ENCODE results near the gene CSRP2. TPM values are rescaled to one million over a fixed set of nuclear protein-coding genes. Genes with fewer than 3 reads are reported as not detected.

CSRP2 gene
- total RNA-seq, 2 donors from 2014 or later, result 4.3 to 19.7 TPM

DNA sequence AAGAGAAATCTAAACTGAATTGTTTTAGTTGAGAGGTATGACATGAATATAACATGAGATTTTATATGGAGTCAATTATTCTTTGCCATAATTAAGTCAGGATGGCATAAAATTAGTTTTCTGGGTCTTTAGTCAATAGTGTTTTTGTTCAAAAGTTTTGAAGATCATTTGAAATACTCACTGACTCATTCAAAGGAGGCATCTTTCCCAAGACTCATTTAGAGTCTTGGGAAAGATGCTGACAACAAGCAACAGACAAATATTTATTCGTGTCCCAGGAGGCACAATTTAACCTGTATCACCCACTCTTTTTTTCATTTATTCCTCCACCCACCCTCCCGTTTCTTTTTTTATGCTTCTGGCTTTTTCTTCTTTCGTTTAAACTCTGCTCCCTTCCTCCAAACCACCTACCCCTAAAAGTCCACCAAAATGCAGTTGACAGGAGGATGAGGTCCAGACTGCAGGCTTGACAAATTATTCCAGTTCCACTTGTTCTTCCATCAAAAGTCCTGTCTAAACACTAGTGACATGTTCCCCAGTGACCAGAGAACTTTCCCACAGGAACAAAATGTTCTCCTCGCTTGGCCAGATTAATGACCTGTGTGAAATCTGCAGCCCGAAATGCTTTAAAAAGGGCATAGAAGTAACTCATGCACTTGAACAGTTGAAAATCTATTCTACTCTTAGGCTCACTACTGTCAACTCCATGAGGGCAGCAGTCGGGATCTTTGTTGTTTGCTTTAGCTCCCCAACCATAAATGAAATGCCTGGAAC lies 43.3 kb upstream of the CSRP2 start:
- peak overlapping the region in 1 of 4 donors; percentile 44 for H3K27ac ChIP-seq

DNA sequence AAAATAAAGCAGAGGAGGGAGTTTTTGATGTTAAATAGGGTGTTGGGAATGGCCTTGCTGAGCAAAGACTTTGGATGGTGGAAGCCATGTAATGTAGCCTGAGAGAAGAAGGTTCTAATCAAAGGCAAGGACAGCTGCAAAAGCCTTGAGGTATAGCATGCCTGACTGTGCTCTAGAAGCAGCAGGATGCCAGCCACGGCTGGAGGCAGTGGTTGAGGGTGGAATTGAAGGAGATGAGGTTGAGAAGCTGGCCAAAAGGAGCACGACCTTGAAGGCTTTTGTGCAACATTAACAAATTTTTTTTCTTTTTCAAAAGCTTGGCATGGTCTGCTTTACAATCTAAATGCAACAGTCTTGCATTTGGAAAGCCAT lies 42.3 kb upstream of the CSRP2 start:
- no peak for ATAC-seq
- H3K4me1 ChIP-seq, result peaks cover 4% of the 10 kb centered on the region
- TF ChIP-seq, protein P1, sequence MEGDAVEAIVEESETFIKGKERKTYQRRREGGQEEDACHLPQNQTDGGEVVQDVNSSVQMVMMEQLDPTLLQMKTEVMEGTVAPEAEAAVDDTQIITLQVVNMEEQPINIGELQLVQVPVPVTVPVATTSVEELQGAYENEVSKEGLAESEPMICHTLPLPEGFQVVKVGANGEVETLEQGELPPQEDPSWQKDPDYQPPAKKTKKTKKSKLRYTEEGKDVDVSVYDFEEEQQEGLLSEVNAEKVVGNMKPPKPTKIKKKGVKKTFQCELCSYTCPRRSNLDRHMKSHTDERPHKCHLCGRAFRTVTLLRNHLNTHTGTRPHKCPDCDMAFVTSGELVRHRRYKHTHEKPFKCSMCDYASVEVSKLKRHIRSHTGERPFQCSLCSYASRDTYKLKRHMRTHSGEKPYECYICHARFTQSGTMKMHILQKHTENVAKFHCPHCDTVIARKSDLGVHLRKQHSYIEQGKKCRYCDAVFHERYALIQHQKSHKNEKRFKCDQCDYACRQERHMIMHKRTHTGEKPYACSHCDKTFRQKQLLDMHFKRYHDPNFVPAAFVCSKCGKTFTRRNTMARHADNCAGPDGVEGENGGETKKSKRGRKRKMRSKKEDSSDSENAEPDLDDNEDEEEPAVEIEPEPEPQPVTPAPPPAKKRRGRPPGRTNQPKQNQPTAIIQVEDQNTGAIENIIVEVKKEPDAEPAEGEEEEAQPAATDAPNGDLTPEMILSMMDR (IDR thresholded peaks at IDR 0.05), result no peak
- no peak for DNase-seq
- H3K36me3 ChIP-seq (replicated peaks in 1 of 2; ENCODE audit: insufficient read depth in 1 of 2, low read depth in 2 of 2), result no peaks in the 10 kb centered on the region
- H3K27me3 ChIP-seq, result no peaks in the 10 kb centered on the region
- no peaks in the 10 kb centered on the region for H3K9me3 ChIP-seq
- H3K4me3 ChIP-seq, result no peak overlapping the region
- intact Hi-C loops (cut with DNase I), result no loop called here
- no peak overlapping the region for H3K27ac ChIP-seq
- 36 to 46% methylated on average over 2 of the region's 2 CpGs for WGBS, 2 donors

More for the DNA sequence above, 43.3 kb upstream of the CSRP2 start:
- DNase-seq (peak in 1 of 4 donors; percentile 6), ATAC-seq (peak; percentile 35)
- WGBS, 2 donors, result 48 to 56% methylated on average over 6 of the region's 6 CpGs
- no peak for TF ChIP-seq POLR2A (IDR thresholded peaks at IDR 0.05)
- TF ChIP-seq, protein P1 (IDR thresholded peaks at IDR 0.05), result no peak
- no peaks in the 10 kb centered on the region for H3K36me3 ChIP-seq (replicated peaks in 1 of 2; ENCODE audit: insufficient read depth in 1 of 2, low read depth in 2 of 2)
- no peaks in the 10 kb centered on the region for H3K4me1 ChIP-seq
- intact Hi-C loops (cut with DNase I), result no loop called here
- no peaks in the 10 kb centered on the region for H3K27me3 ChIP-seq
- H3K4me3 ChIP-seq, result no peak overlapping the region
- no peaks in the 10 kb centered on the region for H3K9me3 ChIP-seq

DNA sequence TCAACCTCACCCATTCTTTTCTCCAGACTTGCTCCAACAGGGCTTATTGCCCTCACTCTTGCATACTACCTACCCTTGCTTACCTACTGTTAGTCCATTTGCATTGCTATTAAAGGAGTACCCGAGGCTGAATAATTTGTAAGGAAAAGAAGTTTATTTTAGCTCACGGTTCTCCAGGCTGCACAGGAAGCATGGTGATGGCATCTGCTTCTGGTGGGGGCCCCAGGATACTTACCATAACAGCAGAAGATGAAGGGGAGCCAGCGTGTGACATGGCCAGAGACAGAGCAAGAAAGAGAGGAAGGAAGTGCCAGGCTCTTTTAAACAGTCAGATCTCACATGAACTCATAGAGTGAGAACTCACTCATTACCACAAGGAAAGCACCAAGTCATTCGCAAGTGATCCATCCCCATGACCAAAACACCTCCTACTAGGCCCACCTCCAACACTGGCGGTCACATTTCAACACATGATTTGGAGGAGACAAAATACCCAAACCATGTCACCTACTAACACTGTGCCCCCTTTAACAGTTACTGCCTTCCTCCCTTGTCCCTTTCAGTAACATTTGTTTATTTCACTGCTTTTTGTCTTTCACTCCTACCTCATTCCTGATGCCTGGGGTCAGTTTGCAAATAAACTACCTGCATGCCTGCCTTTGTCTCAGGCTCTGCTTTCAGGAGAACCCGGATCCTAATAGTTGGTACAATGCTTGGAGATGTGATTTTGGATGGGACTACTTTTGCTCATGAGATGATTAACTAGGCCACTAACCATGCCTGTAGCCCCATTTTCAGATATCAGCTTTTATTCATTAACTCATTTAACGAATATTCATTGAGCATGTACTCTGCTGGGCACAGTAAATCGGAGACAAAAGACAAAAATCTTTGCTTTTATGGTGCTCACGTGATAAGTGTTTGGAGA lies 41.6 kb upstream of the CSRP2 start:
- H3K4me3 ChIP-seq, result no peak overlapping the region
- DNase-seq, result no peak
- no peak for ATAC-seq
- TF ChIP-seq POLR2A (IDR thresholded peaks at IDR 0.05), result no peak
- TF ChIP-seq, protein P1 (IDR thresholded peaks at IDR 0.05), result no peak
- H3K27ac ChIP-seq, result no peak overlapping the region
- no peaks in the 10 kb centered on the region for H3K36me3 ChIP-seq (replicated peaks in 1 of 2; ENCODE audit: insufficient read depth in 1 of 2, low read depth in 2 of 2)
- H3K9me3 ChIP-seq, result no peaks in the 10 kb centered on the region
- 55 to 63% methylated on average over 9 of the region's 9 CpGs for WGBS, 2 donors
- H3K27me3 ChIP-seq, result no peaks in the 10 kb centered on the region
- H3K4me1 ChIP-seq, result peaks cover 10% of the 10 kb centered on the region
- intact Hi-C loops (cut with DNase I), result no loop called here

DNA sequence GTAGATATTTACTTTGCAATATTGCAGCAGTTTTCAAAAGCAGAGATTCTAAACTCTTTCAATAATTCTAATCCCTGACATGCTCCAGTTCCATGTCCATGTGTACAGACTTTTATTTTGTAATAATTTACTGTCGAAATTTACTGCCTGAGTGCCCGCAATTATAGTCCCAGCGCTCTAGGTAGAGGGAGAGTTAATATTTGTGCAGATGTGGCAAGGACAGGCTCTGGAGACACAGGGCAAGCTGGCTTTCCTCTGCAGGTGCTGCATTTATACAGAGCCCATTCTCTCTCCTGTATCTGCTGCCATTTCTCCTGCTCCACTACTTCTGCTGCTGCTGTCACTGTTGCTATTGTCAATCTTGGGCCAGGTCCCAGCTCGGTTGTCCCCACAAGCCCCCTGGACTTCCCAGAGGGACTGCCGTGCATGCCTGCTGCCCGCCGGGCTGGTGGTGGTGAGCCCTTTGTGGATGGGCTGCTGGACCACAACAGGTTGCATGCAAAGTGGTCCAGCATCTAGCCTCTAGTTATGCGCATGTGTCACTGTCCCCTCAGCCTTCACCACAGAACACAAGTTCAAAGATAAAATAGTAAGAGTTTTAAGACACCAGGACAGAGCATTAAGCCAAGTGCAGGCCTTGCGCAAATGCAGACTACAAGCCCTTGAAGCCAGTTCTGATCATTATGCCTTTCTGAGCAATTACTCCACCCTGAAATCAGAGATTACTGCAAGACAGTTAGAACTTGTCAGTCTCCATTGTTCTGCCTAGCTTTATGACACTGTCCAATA lies 40.8 kb upstream of the CSRP2 start:
- no peak for ATAC-seq
- Histone ChIP-seq H3K36me3 (replicated peaks in 1 of 2; ENCODE audit: insufficient read depth in 1 of 2, low read depth in 2 of 2) (no peaks in the 10 kb centered on the region), H3K27ac (no peak overlapping the region), H3K27me3 (no peaks in the 10 kb centered on the region), H3K9me3 (no peaks in the 10 kb centered on the region), H3K4me3 (no peak overlapping the region), H3K4me1 (peaks cover 13% of the 10 kb centered on the region)
- intact Hi-C loops (cut with DNase I), result no loop called here
- DNase-seq, result no peak
- TF ChIP-seq POLR2A (IDR thresholded peaks at IDR 0.05), result no peak
- TF ChIP-seq, protein P1 (IDR thresholded peaks at IDR 0.05), result no peak
- WGBS, 2 donors, result 55 to 71% methylated on average over 9 of the region's 9 CpGs

Data from body of pancreas (tissue), 4 donors.